Natural killer cell (primary cell): ENCODE results near the gene NCLN. TPM values are rescaled to one million over a fixed set of nuclear protein-coding genes. Genes with fewer than 3 reads are reported as not detected.

Experiments used
- ATAC-seq, 3 donors: fragments of 150-1000 bp in 2 of 3; fragments of 200-7000 bp in 1 of 3; cut with Tn5 transposase; 1 replicate in 1 of 3; 2 replicates in 2 of 3; pipeline ENCODE4 v1.10.0; 2021; ENCODE audit warnings: mild to moderate bottlenecking in 2 of 3, moderate library complexity in 2 of 3
- DNase-seq, 2 donors: peaks; one replicate each; pipeline versions ENCODE4 v3.0.0 to v3.0.0-alpha.2; 2013 to 2021; ENCODE audit warnings: mixed read lengths in 1 of 2
- H3K27ac ChIP-seq: one replicate; pipeline ENCODE4 v1.5.1; 2013; ENCODE audit warnings: mild to moderate bottlenecking, low read length
- H3K27me3 ChIP-seq: one replicate; pipeline ENCODE4 v1.6.1; 2013; ENCODE audit warnings: low read length; ENCODE audit not compliant: control insufficient read depth, insufficient read depth
- H3K36me3 ChIP-seq: one replicate; pipeline ENCODE4 v1.6.1; 2013; ENCODE audit warnings: low read length; ENCODE audit not compliant: control insufficient read depth, insufficient read depth
- H3K4me1 ChIP-seq: one replicate; pipeline ENCODE4 v1.6.1; 2013; ENCODE audit warnings: low read length; ENCODE audit not compliant: control insufficient read depth, insufficient read depth
- H3K4me3 ChIP-seq: one replicate; pipeline ENCODE4 v1.5.1; 2013; ENCODE audit warnings: low read length
- H3K9me3 ChIP-seq: one replicate; pipeline ENCODE4 v1.6.1; 2013; ENCODE audit warnings: low read length; ENCODE audit not compliant: control insufficient read depth, insufficient read depth
- H3K27ac Mint-ChIP-seq, 2 donors: one replicate each; pipeline ENCODE4 v1.8.0; 2022; ENCODE audit warnings: mild to moderate bottlenecking in 2 of 2, mixed read lengths in 2 of 2, moderate library complexity in 1 of 2
- H3K27me3 Mint-ChIP-seq, 2 donors: one replicate each; pipeline ENCODE4 v1.8.0; 2022; ENCODE audit warnings: low read depth in 2 of 2, mixed read lengths in 2 of 2
- H3K36me3 Mint-ChIP-seq: one replicate; pipeline ENCODE4 v1.8.0; 2022; ENCODE audit warnings: mixed read lengths
- H3K4me1 Mint-ChIP-seq, 2 donors: one replicate each; pipeline ENCODE4 v1.8.0; 2022; ENCODE audit warnings: mixed read lengths in 2 of 2
- H3K4me3 Mint-ChIP-seq: one replicate; pipeline ENCODE4 v1.8.0; 2022; ENCODE audit warnings: mild to moderate bottlenecking, moderate library complexity, mixed read lengths
- H3K9me3 Mint-ChIP-seq, 2 donors: one replicate each; pipeline ENCODE4 v1.8.0; 2022; ENCODE audit warnings: mixed read lengths in 2 of 2
- WGBS: methylation state at CpG from one replicate; pipeline ENCODE4 v1.1.7; 2013; ENCODE audit warnings: missing lambda C conversion rate; ENCODE audit not compliant: insufficient coverage; 5-methylcytosine and 5-hydroxymethylcytosine counted together
- intact Hi-C: fragments of 100-400 bp; cut with micrococcal nuclease; formaldehyde crosslinking; loops from one replicate; pipeline ENCODE4 v1.14.2; 2022
- total RNA-seq, 4 donors: library from RNA; stranded (reverse); fragments of 120-200 nt in 1 of 4; gene quantifications; one replicate each; pipeline versions ENCODE4 v1.2.3 to v1.2.4, GENCODE V29; 2013 to 2022
- TF ChIP-seq, protein P1 (sequence below): fragments of 200-600 bp; IDR thresholded peaks from one replicate; pipeline ENCODE4 v1.8.0; 2022; ENCODE audit warnings: antibody characterized with exemption

Gene NCLN
- total RNA-seq, 3 donors from 2014 or later (not counting 1 experiment from before 2014, with no cell fraction given), result 39.6 to 61.4 (median 49.0) TPM

DNA sequence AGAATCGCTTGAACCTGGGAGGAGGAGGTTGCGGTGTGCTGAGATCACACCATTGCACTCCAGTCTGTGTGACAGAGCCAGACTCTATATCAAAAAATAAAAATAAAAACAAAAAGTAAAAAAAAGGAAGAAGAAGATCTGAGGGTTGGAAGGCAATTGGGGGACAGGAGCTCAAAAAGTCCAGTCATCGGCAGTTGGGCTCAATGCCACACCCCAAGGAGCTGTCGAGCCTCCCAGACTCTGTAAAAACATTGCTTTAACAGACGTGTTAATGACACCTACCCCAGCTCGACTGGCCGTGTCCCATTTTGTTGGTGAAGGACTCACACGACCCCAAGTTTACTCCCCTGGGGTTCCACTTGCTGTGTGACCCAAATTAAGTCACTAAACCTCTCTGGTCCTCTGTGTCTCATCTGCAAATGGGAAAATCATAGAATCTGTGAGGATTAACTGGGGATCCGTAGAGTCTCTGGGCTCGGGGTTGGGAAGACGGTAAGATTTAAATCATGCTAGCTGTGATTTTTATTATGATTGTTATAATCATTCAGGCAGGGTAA, 42.9 kb upstream of the NCLN start:
- H3K9me3 Mint-ChIP-seq, result peaks cover 0 to 6% of the 10 kb centered on the region in 2 donors
- no peaks in the 10 kb centered on the region for H3K36me3 Mint-ChIP-seq
- H3K27me3 ChIP-seq, result no peaks in the 10 kb centered on the region
- ATAC-seq, result no peak
- no peak overlapping the region for H3K4me3 ChIP-seq
- H3K36me3 ChIP-seq, result no peaks in the 10 kb centered on the region
- no peak overlapping the region for H3K4me3 Mint-ChIP-seq
- WGBS, result 64% methylated on average over 10 of the region's 11 CpGs
- no peaks in the 10 kb centered on the region for H3K9me3 ChIP-seq
- peaks cover 0 to 5% of the 10 kb centered on the region in 2 donors for H3K27me3 Mint-ChIP-seq
- H3K27ac ChIP-seq, result no peak overlapping the region
- intact Hi-C loops, result no loop called here
- H3K27ac Mint-ChIP-seq, result peak overlapping the region in 1 of 2 donors; percentile 72
- H3K4me1 Mint-ChIP-seq, result peaks cover 0 to 12% of the 10 kb centered on the region in 2 donors
- TF ChIP-seq, protein P1, sequence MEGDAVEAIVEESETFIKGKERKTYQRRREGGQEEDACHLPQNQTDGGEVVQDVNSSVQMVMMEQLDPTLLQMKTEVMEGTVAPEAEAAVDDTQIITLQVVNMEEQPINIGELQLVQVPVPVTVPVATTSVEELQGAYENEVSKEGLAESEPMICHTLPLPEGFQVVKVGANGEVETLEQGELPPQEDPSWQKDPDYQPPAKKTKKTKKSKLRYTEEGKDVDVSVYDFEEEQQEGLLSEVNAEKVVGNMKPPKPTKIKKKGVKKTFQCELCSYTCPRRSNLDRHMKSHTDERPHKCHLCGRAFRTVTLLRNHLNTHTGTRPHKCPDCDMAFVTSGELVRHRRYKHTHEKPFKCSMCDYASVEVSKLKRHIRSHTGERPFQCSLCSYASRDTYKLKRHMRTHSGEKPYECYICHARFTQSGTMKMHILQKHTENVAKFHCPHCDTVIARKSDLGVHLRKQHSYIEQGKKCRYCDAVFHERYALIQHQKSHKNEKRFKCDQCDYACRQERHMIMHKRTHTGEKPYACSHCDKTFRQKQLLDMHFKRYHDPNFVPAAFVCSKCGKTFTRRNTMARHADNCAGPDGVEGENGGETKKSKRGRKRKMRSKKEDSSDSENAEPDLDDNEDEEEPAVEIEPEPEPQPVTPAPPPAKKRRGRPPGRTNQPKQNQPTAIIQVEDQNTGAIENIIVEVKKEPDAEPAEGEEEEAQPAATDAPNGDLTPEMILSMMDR, result no peak
- peaks cover 28% of the 10 kb centered on the region for H3K4me1 ChIP-seq
- no peak for DNase-seq

DNA sequence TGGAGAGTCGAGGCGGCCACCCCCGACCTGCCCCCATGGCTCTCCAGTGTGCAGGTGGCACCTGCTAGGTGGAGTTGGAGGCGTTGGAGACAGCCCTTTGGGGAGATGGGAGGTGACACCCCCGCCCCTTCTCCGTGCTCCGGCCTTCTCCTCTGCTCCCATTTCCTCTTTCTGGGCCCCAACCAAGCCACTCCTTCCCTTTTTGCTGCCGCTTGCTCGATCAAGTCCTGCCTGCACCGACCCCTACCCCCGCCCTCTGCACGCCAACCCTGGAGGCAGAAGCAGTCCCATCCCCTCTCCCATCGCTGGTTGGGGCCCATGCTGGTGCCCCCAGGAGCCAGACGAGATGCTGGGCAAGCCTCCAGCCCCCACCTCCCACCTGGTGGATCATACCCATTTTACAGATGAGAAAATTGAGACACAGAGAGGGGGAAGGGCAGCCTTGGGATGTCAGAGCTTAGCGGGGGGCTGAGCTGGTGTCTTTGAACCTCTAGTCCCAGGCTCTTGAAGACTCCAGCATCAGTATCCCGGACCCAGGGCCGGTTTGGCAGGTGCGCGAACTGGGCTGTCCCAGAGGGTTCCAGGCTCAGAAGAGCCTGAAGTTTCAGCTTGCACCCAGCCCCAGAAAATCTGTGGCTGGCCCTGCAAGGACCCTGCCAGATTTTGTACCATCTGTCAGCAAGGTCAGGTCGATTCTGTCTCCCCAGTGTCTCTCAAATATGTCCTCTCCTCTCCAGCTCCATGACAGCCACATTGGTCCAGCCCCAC, 39.6 kb upstream of the NCLN start:
- Histone ChIP-seq H3K27me3 (no peaks in the 10 kb centered on the region), H3K27ac (no peak overlapping the region), H3K4me3 (no peak overlapping the region), H3K9me3 (no peaks in the 10 kb centered on the region), H3K36me3 (no peaks in the 10 kb centered on the region), H3K4me1 (peaks cover 23% of the 10 kb centered on the region)
- Mint-ChIP-seq H3K4me1 (peaks cover 0 to 4% of the 10 kb centered on the region in 2 donors), H3K27ac (no peak overlapping the region), H3K27me3 (no peaks in the 10 kb centered on the region), H3K4me3 (no peak overlapping the region), H3K9me3 (no peaks in the 10 kb centered on the region), H3K36me3 (no peaks in the 10 kb centered on the region)
- intact Hi-C loops, result no loop called here
- WGBS, result 67% methylated on average over 19 of the region's 20 CpGs
- ATAC-seq (no peak), DNase-seq (no peak)
- TF ChIP-seq, protein P1, result no peak

DNA sequence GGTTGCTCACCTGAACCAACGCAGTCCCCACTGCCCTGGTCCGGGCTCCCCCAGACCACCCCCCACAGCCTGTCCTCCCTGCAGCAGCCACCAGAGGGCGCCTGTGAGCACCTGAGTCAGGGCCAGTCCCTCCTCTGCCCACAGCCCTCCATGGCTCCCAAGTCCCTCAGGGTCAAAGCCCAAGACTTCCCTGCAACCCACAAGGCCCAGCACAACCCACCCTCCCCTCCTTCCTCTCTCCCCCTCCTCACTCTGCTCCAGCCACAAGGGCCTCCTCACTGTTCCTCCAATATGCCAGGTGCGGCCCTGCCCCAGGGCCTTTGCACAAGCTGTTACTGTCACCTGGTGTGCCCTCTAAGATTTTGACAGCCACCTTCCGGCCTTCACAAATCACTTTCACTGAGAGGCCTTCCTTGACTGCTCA, 39.0 kb upstream of the NCLN start:
- H3K4me3 Mint-ChIP-seq, result no peak overlapping the region

More for the DNA sequence above, 39.0 kb upstream of the NCLN start:
- H3K4me1 ChIP-seq, result peaks cover 17% of the 10 kb centered on the region
- Mint-ChIP-seq H3K4me1 (peaks cover 0 to 4% of the 10 kb centered on the region in 2 donors), H3K27ac (no peak overlapping the region), H3K36me3 (no peaks in the 10 kb centered on the region), H3K9me3 (no peaks in the 10 kb centered on the region), H3K27me3 (no peaks in the 10 kb centered on the region)
- TF ChIP-seq, protein P1, result peak; percentile 78
- ATAC-seq, result peak; percentile 53 to 80 (median 68)
- 67% methylated on average over 5 of the region's 5 CpGs for WGBS
- H3K27ac ChIP-seq, result no peak overlapping the region
- DNase-seq, result peak; percentile 57 to 75
- H3K9me3 ChIP-seq, result no peaks in the 10 kb centered on the region
- intact Hi-C loops, result no loop called here
- no peaks in the 10 kb centered on the region for H3K36me3 ChIP-seq
- no peaks in the 10 kb centered on the region for H3K27me3 ChIP-seq
- H3K4me3 ChIP-seq, result no peak overlapping the region
